GM12874 (cell line): ENCODE data around the gene FMNL2.

Experiments
- CTCF ChIP-seq: IDR thresholded peaks from 2 replicates; pipeline ENCODE4 v1.5.1; 2011; ENCODE audit warnings: low read depth, mild to moderate bottlenecking, control low read depth, low read length, moderate library complexity; ENCODE audit not compliant: insufficient read depth

Gene FMNL2

DNA sequence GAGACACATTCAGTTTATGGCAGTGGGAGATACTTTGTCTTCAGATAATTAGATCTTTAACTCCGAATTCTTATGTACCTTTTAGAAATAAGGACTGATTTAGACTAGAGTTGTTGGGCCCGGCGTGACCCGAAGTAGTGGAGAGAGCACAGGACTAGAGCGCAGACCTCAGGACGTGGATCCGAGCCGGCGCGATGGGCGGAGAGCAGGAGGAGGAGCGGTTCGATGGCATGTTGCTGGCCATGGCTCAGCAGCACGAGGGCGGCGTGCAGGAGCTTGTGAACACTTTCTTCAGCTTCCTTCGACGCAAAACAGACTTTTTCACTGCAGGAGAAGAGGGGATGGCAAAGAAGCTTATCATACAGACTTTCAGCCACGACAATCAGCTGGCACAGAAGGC lies 54.5 kb downstream of the FMNL2 start:
- TF ChIP-seq CTCF: no peak

- TF ChIP-seq CTCF: no peak
Measured at GRCh38 chr2:152390837-152391236, 55.9 kb downstream of the FMNL2 start.

- no peak for TF ChIP-seq CTCF
Measured at GRCh38 chr2:152391318-152391717, 56.3 kb downstream of the FMNL2 start.

GRCh38 chr2:152393377-152393776 lies 58.4 kb downstream of the FMNL2 start:
- TF ChIP-seq CTCF: no peak

- no peak for TF ChIP-seq CTCF
Measured at GRCh38 chr2:152394326-152394725, 59.4 kb downstream of the FMNL2 start.

GRCh38 chr2:152395103-152395502 lies 60.1 kb downstream of the FMNL2 start:
- no peak for TF ChIP-seq CTCF

DNA sequence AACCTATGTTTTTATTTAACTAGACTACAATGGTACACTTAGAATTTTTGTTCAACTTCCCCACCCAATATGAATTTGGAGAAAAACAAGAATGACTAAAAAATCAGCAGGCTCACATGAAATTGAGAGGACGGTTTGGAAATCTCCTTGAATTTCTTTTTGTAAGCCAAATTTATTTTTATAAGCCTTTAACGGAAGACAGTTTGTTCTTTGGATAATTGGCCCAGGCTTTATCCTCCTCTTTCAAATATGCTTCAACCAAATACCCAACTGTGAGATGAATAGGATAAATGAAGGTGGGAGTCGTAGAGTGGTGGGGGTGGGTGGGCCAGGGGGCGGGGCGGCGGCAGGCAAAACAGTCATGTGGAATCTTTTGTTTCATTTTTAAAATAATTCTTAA lies 60.6 kb downstream of the FMNL2 start:
- no peak for TF ChIP-seq CTCF

DNA sequence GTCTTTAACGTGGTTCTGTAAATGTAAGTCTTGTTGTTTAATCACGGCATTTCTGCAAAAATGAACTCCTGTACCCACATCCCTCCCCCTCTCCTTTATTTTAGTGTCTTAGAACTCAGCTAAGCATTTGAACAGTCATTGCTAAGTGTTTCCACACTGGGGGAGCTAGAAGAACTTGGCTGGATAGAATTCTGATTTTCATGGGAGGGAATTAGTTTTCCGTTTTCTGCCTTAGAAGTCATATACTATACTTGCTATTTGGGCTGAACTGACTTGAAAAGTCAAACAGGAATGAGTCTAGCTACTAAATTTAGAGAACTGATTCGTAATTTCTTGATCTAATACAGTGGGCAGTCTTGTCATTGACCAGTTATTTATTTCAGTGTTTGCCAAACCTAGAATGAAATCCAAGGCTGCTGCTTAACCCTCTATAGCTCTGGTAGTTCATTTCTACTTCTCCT lies 61.1 kb downstream of the FMNL2 start:
- no peak for TF ChIP-seq CTCF
